SK-N-SH treated with all-trans-retinoic acid at 6 μM for 48 hours (cell line): ENCODE measurements around the gene RASSF6.

ENCODE experiments used
- ATAC-seq: fragments of 200-7000 bp; cut with Tn5 transposase; 3 replicates; pipeline ENCODE4 v1.9.1; 2020; ENCODE audit warnings: mild to moderate bottlenecking, moderate library complexity
- ARNTL ChIP-seq: fragments of 450-650 bp; formaldehyde crosslinking; IDR thresholded peaks from 2 replicates; pipeline ENCODE4 v1.5.0; 2020; ENCODE audit warnings: low read depth, mild to moderate bottlenecking, moderate library complexity, borderline replicate concordance
- BACH2 ChIP-seq: fragments of 250-450 bp; sonication (Bioruptor Pico); IDR thresholded peaks from 2 replicates; pipeline ENCODE4 v1.9.0; 2021; ENCODE audit warnings: mild to moderate bottlenecking, borderline replicate concordance
- CREB5 ChIP-seq: fragments of 250-450 bp; sonication (Bioruptor Pico); IDR thresholded peaks from 2 replicates; pipeline ENCODE4 v1.5.1; 2020; ENCODE audit warnings: low read depth, mild to moderate bottlenecking, moderate library complexity
- CSDC2 ChIP-seq: fragments of 250-450 bp; sonication (Bioruptor Pico); IDR thresholded peaks from 2 replicates; pipeline ENCODE4 v1.5.0; 2020; ENCODE audit warnings: mild to moderate bottlenecking, moderate library complexity
- CSRNP3 ChIP-seq: fragments of 250-450 bp; sonication (Bioruptor Pico); IDR thresholded peaks from 2 replicates; pipeline ENCODE4 v1.5.1; 2021; ENCODE audit warnings: mild to moderate bottlenecking, moderate library complexity
- ISL1 ChIP-seq: fragments of 250-450 bp; sonication (Bioruptor Pico); IDR thresholded peaks from 2 replicates; pipeline ENCODE4 v2.1.2; 2022; ENCODE audit warnings: mild to moderate bottlenecking, moderate library complexity
- PATZ1 ChIP-seq: fragments of 250-450 bp; sonication (Bioruptor Pico); IDR thresholded peaks from 2 replicates; pipeline ENCODE4 v1.8.0; 2020; ENCODE audit warnings: mild to moderate bottlenecking, moderate library complexity, borderline replicate concordance
- POU6F1 ChIP-seq: fragments of 250-450 bp; sonication (Bioruptor Pico); IDR thresholded peaks from 2 replicates; pipeline ENCODE4 v1.8.0; 2021; ENCODE audit warnings: low read depth, mild to moderate bottlenecking, moderate library complexity, borderline replicate concordance
- PPARA ChIP-seq: fragments of 250-450 bp; sonication (Bioruptor Pico); IDR thresholded peaks from 2 replicates; pipeline ENCODE4 v1.5.0; 2020; ENCODE audit warnings: mild to moderate bottlenecking, borderline replicate concordance
- RARB ChIP-seq: fragments of 250-450 bp; sonication (Bioruptor Pico); IDR thresholded peaks from 2 replicates; pipeline ENCODE4 v1.8.0; 2021; ENCODE audit warnings: mild to moderate bottlenecking, moderate library complexity
- SNAI2 ChIP-seq: fragments of 250-450 bp; sonication (Bioruptor Pico); IDR thresholded peaks from 2 replicates; pipeline ENCODE4 v1.5.0; 2020; ENCODE audit warnings: mild to moderate bottlenecking, moderate library complexity
- TCF4 ChIP-seq: fragments of 250-450 bp; sonication (Bioruptor Pico); IDR thresholded peaks from 2 replicates; pipeline ENCODE4 v1.8.0; 2021; ENCODE audit warnings: mild to moderate bottlenecking, moderate library complexity, borderline replicate concordance
- TOX ChIP-seq: fragments of 250-450 bp; sonication (Bioruptor Pico); IDR thresholded peaks from 2 replicates; pipeline ENCODE4 v1.8.0; 2021; ENCODE audit warnings: mild to moderate bottlenecking, moderate library complexity, borderline replicate concordance
- TSHZ2 ChIP-seq: fragments of 250-450 bp; sonication (Bioruptor Pico); IDR thresholded peaks from 2 replicates; pipeline ENCODE4 v1.5.0; 2020; ENCODE audit warnings: mild to moderate bottlenecking, moderate library complexity
- ZC3H10 ChIP-seq: fragments of 250-450 bp; sonication (Bioruptor Pico); IDR thresholded peaks from 2 replicates; pipeline ENCODE4 v1.5.1; 2021; ENCODE audit warnings: mild to moderate bottlenecking, moderate library complexity
- ZFP3 ChIP-seq: fragments of 250-450 bp; sonication (Bioruptor Pico); IDR thresholded peaks from 2 replicates; pipeline ENCODE4 v1.5.0; 2020; ENCODE audit warnings: mild to moderate bottlenecking, moderate library complexity
- ZFP30 ChIP-seq: fragments of 450-650 bp; formaldehyde crosslinking; IDR thresholded peaks from 2 replicates; pipeline ENCODE4 v1.5.0; 2022; ENCODE audit warnings: mild to moderate bottlenecking, moderate library complexity
- ZNF565 ChIP-seq: fragments of 450-650 bp; formaldehyde crosslinking; conservative IDR thresholded peaks from 2 replicates; pipeline ENCODE4 v1.5.0; 2020; ENCODE audit warnings: low read depth, mild to moderate bottlenecking, moderate library complexity
- ZNF70 ChIP-seq: fragments of 450-650 bp; formaldehyde crosslinking; IDR thresholded peaks from 2 replicates; pipeline ENCODE4 v1.5.0; 2020; ENCODE audit warnings: mild to moderate bottlenecking, moderate library complexity
- ZNF8 ChIP-seq: fragments of 450-650 bp; formaldehyde crosslinking; IDR thresholded peaks from 2 replicates; pipeline ENCODE4 v1.5.0; 2020; ENCODE audit warnings: mild to moderate bottlenecking, moderate library complexity

The RASSF6 gene

GRCh38 chr4:73661646-73662119 lies 41.4 kb upstream of the RASSF6 start:
- TF ChIP-seq TCF4 (CRISPR knock-in tag) (no peak), ARNTL (CRISPR knock-in tag) (no peak), POU6F1 (CRISPR knock-in tag) (no peak), TOX (CRISPR knock-in tag) (no peak), SNAI2 (CRISPR knock-in tag) (no peak), ZNF8 (CRISPR knock-in tag) (no peak), ZNF70 (CRISPR knock-in tag) (no peak), CSRNP3 (CRISPR knock-in tag) (no peak), CREB5 (CRISPR knock-in tag) (no peak), PPARA (CRISPR knock-in tag) (no peak), ZFP30 (CRISPR knock-in tag) (no peak), RARB (CRISPR knock-in tag) (no peak)
- ATAC-seq, result no peak

GRCh38 chr4:73660808-73661207 lies 40.6 kb upstream of the RASSF6 start:
- TF ChIP-seq RARB (CRISPR knock-in tag), result no peak
- no peak for TF ChIP-seq PPARA (CRISPR knock-in tag)
- TF ChIP-seq ZFP3 (CRISPR knock-in tag), result no peak
- no peak for TF ChIP-seq ZNF565 (CRISPR knock-in tag)
- no peak for TF ChIP-seq ARNTL (CRISPR knock-in tag)
- ATAC-seq, result no peak

- no peak for TF ChIP-seq TSHZ2 (CRISPR knock-in tag)
- ATAC-seq, result peak; percentile 90
Measured at GRCh38 chr4:73653695-73654106, 33.5 kb upstream of the RASSF6 start.

- ATAC-seq, result no peak
- TF ChIP-seq ZFP30 (CRISPR knock-in tag) (no peak), RARB (CRISPR knock-in tag) (no peak), ISL1 (CRISPR knock-in tag) (no peak), TOX (CRISPR knock-in tag) (no peak), CSDC2 (CRISPR knock-in tag) (no peak), ZFP3 (CRISPR knock-in tag) (no peak), ARNTL (CRISPR knock-in tag) (no peak), BACH2 (CRISPR knock-in tag) (no peak), CSRNP3 (CRISPR knock-in tag) (no peak), TCF4 (CRISPR knock-in tag) (no peak), PATZ1 (CRISPR knock-in tag) (no peak), ZC3H10 (CRISPR knock-in tag) (no peak)
Measured at GRCh38 chr4:73650250-73650649, 30.0 kb upstream of the RASSF6 start.
